ENCODE data around the gene ACVR1C.

DNA sequence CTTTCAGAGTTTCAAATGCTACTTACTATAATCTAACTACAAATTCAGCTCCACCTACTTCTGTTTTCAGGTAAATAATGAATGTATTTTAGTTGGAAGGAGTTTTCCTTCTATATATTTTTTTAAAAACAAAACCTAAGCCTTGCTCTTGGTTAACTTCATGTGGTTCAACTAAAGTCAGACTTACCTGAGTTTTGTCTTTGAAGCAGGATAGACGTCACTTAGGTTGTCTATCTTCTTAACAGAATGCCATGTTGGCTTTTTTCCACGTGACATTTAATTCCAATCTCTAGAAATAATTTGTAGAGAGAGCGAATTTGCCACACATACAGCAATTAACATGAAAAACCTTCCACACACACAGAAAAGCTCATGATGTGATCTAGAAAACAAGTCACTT lies 140.9 kb downstream of the ACVR1C start:
- TF ChIP-seq, protein P1, sequence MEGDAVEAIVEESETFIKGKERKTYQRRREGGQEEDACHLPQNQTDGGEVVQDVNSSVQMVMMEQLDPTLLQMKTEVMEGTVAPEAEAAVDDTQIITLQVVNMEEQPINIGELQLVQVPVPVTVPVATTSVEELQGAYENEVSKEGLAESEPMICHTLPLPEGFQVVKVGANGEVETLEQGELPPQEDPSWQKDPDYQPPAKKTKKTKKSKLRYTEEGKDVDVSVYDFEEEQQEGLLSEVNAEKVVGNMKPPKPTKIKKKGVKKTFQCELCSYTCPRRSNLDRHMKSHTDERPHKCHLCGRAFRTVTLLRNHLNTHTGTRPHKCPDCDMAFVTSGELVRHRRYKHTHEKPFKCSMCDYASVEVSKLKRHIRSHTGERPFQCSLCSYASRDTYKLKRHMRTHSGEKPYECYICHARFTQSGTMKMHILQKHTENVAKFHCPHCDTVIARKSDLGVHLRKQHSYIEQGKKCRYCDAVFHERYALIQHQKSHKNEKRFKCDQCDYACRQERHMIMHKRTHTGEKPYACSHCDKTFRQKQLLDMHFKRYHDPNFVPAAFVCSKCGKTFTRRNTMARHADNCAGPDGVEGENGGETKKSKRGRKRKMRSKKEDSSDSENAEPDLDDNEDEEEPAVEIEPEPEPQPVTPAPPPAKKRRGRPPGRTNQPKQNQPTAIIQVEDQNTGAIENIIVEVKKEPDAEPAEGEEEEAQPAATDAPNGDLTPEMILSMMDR (IDR thresholded peaks at IDR 0.05), result no peak
- no peak for TF ChIP-seq POLR2A (IDR thresholded peaks at IDR 0.05)

All from thyroid gland (tissue), 4 donors.